Measurements from ENCODE around the gene UBE2H.

UBE2H gene

DNA sequence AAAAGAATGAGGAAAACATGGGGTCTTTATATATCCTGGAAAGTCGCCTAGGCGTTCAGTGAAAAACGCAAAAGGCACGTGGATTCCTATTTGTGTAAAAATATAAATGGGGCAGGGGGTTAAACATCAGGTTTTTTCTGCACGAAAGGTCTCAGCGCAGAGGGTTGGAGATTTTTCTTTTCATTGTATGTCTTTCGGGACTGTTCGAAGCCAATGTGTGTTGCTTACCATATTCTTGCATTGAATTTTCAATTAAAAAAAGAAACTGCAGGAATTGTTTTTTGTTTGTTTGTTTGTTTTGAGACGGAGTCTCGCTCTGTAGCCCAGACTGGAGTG is 169.2 kb downstream of the UBE2H start:
- Histone ChIP-seq H3K27me3 (ENCODE audit: insufficient read depth, low read length) (peaks cover 93% of the 10 kb centered on the region), H2AFZ (ENCODE audit: low read depth, low read length) (no peak overlapping the region), H3K9me3 (ENCODE audit: low read length) (no peaks in the 10 kb centered on the region), H3K4me3 (ENCODE audit: low read length) (no peak overlapping the region), H3K36me3 (ENCODE audit: insufficient read depth, low read length) (no peaks in the 10 kb centered on the region), H3K4me1 (ENCODE audit: insufficient read depth, low read length) (peaks cover 12% of the 10 kb centered on the region)

GRCh38 chr7:129782818-129783583 is 169.8 kb downstream of the UBE2H start:
- H3K36me3 ChIP-seq (ENCODE audit: insufficient read depth, low read length): no peaks in the 10 kb centered on the region
- H3K27me3 ChIP-seq (ENCODE audit: insufficient read depth, low read length): peaks cover 93% of the 10 kb centered on the region
- no peak overlapping the region for H3K4me3 ChIP-seq (ENCODE audit: low read length)
- H2AFZ ChIP-seq (ENCODE audit: low read depth, low read length): no peak overlapping the region
- H3K9me3 ChIP-seq (ENCODE audit: low read length): no peaks in the 10 kb centered on the region
- H3K4me1 ChIP-seq (ENCODE audit: insufficient read depth, low read length): peaks cover 14% of the 10 kb centered on the region

DNA sequence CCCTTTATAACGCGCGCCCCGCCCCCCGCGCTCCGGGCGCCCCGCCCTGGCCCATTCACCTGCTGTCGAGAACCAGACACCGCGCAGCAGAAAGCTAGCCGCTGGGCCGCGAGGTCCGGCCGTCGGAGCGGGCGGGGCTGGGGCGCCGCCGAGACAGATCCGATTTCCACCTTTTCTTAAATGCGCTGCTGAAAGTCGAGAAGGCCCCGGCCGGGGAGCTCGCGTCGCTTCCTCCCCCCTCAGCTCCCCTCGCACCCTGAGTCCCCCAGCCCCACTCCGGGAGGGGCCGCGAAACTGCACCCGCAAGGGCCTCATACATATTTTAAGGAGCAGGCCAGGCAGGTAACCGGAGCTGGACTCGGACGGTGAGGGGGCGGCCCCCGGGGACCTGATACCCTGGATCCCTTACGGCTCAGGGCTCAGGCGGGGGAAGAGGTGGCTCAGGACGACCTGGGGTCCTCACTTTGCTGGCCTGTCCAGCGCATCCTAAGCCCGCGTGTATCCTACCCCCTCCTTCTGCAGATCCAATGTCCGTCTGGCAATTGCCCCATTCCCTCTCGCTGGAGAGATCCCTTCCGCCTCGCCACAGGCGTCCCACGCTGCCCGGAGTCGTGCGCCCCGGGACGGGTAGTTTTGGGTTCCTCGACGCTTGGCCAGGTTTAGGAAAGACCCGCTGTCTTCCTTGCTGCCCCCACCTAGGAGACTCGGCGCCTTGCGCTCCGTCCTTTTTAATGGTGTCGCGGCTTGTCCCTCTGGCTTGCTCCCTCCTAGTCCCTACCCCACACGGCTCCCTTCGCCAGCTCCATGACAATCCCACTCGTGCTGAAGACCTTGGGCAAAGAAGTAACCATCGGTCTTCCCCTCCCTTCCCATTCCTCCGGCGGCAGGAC is 170.6 kb downstream of the UBE2H start:
- peaks cover 16% of the 10 kb centered on the region for H3K4me1 ChIP-seq (ENCODE audit: insufficient read depth, low read length)

DNA sequence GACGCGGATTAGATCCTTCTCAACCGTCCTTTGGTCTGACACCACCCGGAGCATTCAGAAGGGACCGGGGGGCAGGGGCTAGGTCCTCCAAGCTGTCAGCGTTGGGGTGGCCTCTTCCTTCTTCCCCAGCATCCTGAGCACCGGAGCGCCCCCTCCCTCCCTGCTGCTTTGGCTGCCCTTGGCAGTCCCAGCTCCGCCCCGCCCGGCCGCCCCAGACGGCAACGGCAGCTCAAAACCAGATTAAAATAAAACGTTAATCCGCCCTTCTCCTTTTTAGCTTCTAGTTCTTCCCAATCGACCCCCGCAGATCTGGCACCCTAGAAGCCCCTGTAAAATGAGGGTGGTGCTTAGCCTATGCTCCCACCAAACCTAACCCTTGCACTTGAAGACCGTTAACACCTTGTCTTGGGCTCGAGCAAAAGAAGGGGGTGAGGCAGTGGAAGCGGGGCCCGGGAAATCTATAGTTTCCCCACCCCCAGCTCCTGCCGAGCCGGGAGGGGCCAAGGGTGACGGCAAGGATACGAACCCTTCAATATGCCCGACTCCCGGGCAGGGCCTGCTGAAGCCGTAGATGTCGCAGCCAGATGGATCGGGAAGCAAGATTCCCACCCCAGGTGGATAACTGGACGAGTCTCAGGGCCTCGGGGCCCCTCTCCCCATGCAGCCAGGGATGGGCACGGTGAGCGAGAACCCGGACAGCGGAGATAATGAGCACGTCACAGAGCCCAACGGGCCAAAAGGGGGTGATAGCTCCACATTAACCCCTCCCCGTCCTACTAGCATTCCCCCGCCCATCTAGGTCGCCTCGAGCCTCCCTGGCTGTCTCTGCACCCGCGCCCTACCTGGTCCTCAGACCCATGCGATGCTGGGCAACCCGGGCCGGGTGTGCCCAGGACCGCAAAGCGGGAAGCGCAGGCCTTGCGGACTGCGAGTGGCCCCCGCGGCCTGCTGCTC is 171.5 kb downstream of the UBE2H start:
- Histone ChIP-seq H3K9me3 (ENCODE audit: low read length) (no peaks in the 10 kb centered on the region), H3K4me3 (ENCODE audit: low read length) (no peak overlapping the region), H3K36me3 (ENCODE audit: insufficient read depth, low read length) (no peaks in the 10 kb centered on the region), H2AFZ (ENCODE audit: low read depth, low read length) (no peak overlapping the region), H3K4me1 (ENCODE audit: insufficient read depth, low read length) (peaks cover 16% of the 10 kb centered on the region), H3K27me3 (ENCODE audit: insufficient read depth, low read length) (peaks cover 94% of the 10 kb centered on the region)

More for the DNA sequence above, 170.6 kb downstream of the UBE2H start:
- no peak overlapping the region for H2AFZ ChIP-seq (ENCODE audit: low read depth, low read length)
- H3K4me3 ChIP-seq (ENCODE audit: low read length): no peak overlapping the region
- H3K9me3 ChIP-seq (ENCODE audit: low read length): no peaks in the 10 kb centered on the region
- H3K36me3 ChIP-seq (ENCODE audit: insufficient read depth, low read length): no peaks in the 10 kb centered on the region
- H3K27me3 ChIP-seq (ENCODE audit: insufficient read depth, low read length): peaks cover 94% of the 10 kb centered on the region

All from neuron (in vitro differentiated cells).